Raji (cell line): ENCODE measurements around the gene ZFPM1.

Source experiments
- POLR2A ChIP-seq: IDR thresholded peaks from 2 replicates; pipeline ENCODE4 v1.6.1; 2011; ENCODE audit warnings: low read depth, low read length, control low read depth; ENCODE audit not compliant: insufficient read depth

Gene ZFPM1

DNA sequence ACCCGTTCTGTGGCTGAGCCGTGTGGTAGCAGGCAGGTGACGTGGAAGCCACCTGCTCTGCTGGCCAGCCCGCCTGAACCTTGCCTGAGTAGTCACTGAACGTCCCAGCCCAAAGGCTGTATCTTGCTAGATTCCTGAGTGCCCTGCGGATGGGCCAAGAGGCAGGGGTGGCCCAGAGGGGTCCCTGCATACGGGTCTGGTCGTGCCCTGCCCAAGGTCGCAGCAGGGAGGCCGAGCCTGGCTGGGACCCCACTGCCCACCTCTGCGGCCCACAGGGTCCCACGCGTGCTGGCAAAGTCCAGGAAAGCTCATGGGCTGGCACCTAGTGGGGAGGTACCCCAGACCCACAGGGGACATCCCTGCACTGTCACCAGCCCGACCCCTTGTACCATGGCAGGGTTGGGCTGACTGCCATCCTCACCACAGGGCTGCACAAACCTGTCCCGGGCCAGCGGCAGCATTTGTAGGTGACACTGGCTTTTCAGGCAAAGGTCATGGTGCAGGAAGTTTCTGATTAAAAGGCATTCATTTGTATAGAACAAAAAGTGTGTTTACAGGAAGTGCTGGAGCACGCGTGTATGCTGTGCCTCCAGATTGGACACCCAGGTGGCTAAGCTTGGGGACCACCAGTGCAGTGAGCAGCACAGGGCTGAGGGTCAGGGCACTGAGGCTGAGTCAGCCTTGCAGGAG, 72.0 kb downstream of the ZFPM1 start:
- TF ChIP-seq POLR2A, result no peak

DNA sequence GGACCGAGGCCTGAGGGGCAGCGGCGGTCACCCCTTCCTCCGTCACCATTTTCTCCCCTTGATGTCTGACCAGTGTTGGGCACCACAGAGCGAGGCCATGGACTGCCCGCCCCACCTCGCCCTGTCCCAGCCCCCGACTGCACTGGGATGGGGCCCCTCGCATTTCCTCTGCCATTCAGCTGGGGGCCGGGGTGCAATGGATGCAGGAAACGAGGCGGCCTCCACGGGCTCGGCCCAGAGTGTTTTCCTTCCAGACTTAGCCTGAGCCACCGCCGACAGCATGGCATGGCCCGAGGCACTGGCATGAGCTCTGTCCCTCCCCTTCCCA, 72.5 kb downstream of the ZFPM1 start:
- no peak for TF ChIP-seq POLR2A

DNA sequence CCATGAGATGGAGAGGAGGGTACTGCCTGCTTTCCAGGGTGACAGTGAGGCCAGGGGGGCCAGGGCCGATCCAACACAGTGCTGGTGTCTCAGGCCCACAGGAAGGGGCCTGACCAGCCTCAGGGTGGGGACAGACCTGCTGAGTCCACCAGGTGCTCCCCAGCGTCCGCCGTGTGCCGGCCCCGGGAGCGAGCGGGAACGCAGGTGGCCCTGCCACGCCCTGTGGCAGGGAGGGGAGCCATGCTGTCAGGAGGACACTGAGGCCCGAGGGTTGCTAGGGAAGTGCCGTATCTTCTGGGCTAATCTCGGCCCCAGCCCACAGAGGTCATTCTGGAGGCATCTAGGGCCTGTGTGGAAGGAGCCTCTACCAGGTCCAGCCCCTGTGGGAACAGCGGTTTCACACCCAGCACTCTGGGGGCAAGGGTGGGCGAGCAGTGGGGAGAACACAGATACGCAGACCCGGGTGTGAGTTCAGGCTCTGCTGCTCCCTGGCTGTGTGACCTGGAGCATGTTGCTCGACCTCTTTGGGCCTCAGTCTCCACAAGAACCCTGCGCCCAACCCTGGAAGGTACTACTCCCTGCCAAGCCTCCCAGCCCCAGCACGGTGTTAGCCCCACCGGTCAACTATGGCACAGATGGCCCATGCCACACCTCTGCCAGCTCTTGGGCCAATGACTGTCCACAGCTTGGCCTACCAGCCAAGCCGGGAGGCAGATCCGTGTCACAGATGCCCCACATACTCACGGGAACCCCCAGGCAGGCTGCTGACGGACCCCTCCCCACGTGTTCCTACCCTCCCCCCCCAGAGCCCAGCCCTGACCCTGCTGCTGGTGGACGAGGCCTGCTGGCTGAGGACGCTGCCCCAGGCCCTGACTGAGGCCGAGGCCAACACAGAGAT, 73.2 kb downstream of the ZFPM1 start:
- no peak for TF ChIP-seq POLR2A

DNA sequence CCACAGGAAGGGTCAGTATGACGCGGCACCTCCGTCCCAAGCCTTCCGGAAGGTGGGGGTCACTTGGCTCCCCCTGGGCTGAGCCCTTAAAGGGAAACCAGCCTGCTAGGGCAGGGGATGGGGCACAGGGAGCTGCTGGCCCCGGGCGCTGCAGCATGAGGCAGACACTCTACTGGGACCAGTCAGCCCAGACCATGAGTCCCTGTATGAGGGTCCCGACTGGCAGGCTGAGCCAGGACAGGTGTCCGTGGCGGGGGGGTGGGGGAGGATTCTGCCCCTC, 73.8 kb downstream of the ZFPM1 start:
- TF ChIP-seq POLR2A, result no peak

DNA sequence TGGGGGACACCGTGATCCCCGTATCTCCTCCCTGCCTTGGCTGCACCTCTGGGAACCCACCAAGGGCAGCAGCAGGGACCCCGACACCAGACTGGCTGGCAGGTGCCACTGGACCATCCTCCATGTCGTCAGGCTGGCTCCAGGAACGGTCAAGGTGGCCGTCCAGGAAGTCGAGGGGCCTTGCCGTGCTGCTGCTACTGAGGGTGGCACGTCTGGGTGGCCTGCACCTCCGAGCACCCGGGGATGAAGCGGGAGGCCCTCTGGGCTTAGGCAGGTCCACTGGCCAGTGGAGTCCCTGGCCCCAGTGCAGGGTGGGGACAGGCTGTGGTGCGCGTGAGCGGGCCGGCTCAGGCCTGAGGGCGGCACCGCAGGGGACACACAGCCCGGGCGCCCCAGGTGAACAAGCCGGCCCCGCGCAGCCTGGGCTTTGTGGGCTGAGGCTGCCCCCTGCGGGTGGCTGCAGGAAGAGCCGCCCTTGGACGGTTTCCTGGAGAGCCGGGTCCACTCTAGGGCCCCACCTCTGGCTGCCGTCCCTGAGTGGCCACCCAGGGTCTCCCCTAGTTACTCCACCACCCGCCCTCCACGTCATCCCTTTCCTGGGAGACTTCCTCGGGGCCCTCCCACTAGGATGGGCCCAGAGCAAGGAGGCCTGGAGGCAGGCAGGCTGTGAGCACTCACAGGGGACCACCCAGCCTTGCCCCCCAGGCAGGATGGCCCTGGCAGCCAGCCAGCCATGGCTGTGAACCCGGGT, 74.3 kb downstream of the ZFPM1 start:
- no peak for TF ChIP-seq POLR2A

DNA sequence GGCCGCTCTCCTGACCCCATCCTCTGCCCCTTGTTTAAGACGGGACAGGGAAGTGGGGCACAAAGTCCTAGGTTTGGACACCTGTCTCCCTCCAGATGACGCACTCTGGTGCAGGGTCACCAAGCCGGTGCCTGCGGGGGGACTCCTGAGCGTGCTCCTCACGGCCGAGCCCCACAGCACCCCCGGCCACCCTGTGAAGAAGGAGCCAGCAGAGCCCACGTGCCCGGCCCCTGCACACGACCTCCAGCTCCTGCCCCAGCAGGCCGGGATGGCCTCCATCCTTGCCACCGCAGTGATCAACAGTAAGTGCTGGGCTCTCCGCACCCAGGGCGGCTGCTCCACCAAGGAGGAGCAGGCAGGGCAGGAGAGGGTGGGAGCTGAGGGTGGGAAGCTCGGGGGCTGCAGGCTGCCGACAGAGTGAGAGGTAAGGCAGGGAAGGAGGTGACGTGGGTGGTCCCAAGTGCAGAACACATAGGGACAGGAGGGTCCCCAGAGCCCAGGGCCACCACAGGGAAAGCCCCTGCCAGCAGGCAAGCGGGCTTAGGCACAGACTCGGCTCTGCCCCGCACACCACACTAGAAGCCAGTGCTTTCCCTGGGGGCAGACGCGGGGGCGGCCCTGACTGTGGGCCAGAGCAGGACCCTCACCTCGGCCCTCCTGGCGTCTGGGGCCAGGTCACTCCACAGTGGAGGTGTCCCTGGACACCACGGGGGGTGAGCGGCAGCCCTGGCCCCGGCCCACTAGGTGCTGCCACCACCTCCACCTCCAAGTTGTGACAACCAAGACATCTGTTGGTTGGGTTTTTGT, 75.1 kb downstream of the ZFPM1 start:
- TF ChIP-seq POLR2A, result no peak

DNA sequence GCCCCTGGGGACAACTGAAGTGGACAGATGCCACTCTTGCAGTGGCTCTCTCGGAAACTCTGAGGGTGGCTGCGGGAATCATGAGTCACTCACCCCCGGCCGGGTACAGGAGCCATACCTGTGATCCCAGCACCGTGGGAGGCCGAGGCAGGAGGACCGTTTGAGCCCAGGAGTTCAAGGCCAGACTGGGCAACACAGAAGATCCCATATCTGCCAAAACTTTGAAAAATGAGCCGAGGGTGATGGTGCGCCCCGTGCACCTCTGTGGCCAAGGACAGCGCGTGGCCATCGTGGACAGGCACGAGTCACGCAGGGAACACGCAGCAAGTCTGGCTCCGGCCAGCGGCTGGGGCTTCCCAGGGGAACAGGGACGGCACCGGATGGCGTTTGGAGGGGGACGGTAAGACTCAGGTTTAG, 75.8 kb downstream of the ZFPM1 start:
- TF ChIP-seq POLR2A, result no peak

DNA sequence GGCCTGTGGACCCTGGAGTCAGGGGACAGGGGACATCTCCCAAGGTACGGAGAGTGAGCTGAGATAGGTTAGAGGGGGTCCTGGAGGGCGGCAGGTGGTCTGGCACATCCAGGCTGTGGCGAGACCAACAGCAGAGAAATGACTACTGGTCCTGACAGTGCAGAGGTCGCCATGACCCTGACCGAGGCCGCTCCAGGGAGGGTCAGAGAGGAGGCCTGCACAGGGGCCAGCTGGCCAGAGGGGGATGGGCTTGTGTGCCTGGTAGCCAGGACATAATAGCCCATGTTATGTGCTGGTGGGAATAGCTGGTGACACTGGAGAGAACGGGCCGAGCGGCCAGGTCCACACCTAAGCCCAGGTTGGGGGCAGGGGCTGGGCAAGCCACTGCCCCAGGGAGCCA, 76.5 kb downstream of the ZFPM1 start:
- no peak for TF ChIP-seq POLR2A

DNA sequence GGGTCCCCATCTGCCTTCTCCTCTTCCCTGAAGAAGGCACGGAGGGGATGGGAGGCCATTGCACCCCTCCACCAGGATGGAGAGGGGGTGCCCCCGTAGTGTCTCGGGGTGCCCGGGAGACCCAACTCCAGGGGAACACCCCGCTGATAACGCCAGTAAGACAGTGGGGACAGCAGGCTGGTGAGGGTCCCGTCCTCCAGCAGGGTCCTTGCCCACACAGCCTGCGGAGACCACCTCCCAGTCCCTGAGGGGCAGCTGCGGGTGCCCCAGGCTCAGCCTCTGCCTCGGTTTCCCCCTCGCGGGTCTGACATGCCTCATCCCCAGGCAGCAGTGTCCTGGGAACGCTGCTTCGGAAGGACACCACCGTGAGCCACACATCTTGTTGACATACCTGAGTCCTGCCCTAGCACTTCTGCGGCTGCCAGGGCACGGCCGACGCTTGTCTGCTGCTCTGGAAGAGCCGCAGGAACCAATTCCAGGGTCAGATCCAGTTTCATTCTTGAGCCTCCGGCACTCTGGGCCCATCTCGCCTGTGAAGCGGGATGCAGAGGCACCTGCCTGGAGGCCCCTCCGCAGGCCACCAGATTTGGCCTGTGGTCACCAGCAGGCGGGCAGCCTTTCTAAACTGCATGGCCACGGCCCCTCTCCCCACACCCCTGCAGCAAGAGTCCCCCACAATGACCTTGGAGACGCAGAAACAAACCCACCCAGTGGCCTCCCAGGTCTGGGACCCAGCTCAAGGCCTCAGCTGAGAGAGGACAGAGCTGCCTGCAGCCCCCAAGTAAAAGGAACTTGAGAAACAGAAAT, 77.2 kb downstream of the ZFPM1 start:
- no peak for TF ChIP-seq POLR2A

DNA sequence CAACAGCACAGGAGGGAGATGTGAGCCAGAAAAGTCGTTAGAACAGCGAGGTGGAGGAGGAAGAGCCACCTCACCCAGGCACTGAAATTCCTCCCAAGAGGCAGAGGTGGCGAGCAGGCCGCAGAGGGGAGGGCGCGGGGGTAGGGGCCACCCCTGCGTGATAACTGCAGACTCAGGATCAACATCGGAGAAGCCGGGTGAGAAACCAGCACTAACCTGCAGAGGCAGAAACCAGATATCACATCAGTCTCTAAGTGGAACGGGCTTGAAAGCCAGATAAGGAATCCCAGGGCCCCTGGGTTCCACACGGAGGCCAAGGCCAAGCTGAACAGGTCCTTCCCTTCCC, 77.8 kb downstream of the ZFPM1 start:
- no peak for TF ChIP-seq POLR2A

DNA sequence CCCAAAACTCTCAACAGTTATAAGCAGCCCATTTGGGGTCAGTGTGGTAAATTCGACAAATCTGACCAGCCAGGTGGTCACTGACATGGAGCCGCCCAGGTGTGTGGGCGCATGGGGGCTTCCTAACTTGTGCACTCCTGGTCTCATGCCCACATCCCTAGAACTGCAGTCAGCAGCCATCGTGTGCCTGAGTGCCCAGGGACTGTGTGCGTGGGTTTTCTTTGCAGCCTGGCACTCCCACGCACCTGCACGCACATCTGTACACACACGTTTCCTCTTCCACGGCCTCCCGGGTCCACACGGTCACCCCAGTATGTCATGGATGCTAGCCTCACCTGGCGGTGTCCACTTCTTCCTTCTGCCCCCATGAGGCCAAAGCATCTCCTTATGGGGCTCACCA, 78.3 kb downstream of the ZFPM1 start:
- TF ChIP-seq POLR2A, result no peak

DNA sequence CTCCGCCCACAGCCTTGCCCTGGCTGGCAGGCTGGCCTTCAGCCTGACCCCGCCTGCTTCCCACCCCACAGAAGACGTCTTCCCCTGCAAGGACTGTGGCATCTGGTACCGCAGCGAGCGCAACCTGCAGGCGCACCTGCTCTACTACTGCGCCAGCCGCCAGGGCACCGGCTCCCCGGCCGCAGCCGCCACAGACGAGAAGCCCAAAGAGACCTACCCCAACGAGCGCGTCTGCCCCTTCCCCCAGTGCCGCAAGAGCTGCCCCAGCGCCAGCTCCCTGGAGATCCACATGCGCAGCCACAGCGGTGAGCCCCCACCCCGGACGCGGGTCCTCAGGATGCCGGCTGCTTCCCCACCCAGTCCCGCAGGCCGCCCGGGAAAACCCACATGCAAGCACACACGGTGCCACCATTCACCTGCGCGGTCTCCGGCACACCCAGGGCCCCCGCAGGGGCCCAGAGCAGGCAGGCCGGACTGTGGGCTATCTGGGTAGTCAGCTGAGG, 78.9 kb downstream of the ZFPM1 start:
- no peak for TF ChIP-seq POLR2A

DNA sequence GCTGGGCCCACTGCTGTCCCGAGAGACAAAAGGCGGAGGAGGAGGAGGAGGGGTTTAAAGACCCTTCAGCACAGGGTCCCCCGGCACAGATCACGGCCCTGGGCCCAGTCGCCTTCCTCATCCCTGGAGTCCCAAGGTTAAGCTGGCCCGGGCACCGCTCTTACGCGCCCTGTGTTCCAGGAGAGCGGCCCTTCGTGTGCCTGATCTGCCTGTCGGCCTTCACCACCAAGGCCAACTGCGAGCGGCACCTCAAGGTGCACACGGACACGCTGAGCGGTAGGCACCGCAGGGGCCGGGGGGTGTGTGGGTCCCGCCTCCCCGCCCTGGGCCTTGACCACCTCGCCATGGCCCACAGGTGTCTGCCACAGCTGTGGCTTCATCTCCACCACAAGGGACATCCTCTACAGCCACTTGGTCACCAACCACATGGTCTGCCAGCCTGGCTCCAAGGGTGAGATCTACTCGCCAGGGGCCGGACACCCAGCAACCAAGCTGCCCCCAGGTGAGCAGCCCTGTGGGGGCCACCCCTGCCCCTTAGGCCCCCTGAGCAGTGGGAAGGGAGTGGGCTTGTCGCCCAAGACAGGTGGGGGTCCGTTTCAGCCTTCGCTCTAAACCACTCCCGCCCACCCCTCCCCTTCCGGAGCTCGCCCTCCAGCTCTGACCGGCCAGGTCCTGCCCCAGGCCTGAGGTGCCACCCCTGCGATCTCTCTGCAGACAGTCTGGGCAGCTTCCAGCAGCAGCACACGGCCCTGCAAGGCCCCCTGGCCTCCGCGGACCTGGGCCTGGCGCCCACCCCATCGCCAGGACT, 79.6 kb downstream of the ZFPM1 start:
- TF ChIP-seq POLR2A, result no peak
